ENCODE results near the gene SLC4A1AP. TPM values are rescaled to one million over a fixed set of nuclear protein-coding genes. Genes with fewer than 3 reads are reported as not detected.
A peak's percentile ranks its signal among the peaks of the same experiment; 100 is the strongest.

SLC4A1AP gene
- total RNA-seq, 4 donors from 2014 or later: 16.7 to 22.8 (median 20.1) TPM

- Histone ChIP-seq H3K27ac (replicated peaks in 1 of 4) (peak overlapping the region; percentile 72 to 82 (median 79)), H3K27me3 (no peaks in the 10 kb centered on the region), H3K36me3 (no peaks in the 10 kb centered on the region), H3K9me3 (no peaks in the 10 kb centered on the region), H3K4me3 (no peak overlapping the region), H3K4me1 (peaks cover 21 to 39% (median 31%) of the 10 kb centered on the region in 4 donors)
- TF ChIP-seq EP300 (IDR thresholded peaks at IDR 0.05) (no peak), CTCF (IDR thresholded peaks at IDR 0.05) (no peak), POLR2AphosphoS5 (IDR thresholded peaks at IDR 0.05) (peak in 1 of 2 donors; percentile 60), POLR2A (IDR thresholded peaks at IDR 0.05; ENCODE audit: low read depth) (no peak)
- WGBS: 67% methylated on average over 9 of the region's 9 CpGs
- no peak for DNase-seq (ENCODE audit: extremely low spot score)
- intact Hi-C loops (cut with DNase I): no loop called here
Observed at GRCh38 chr2:27717070-27717795, 53.5 kb downstream of the SLC4A1AP start.

- intact Hi-C loops (cut with DNase I): loop anchor here (5.0 kb wide), 2 partner anchors 52 to 677 kb away; partner anchors contain the start of gene MRPL33
- TF ChIP-seq CTCF (IDR thresholded peaks at IDR 0.05) (no peak), POLR2AphosphoS5 (IDR thresholded peaks at IDR 0.05) (peak; percentile 60)
- 44% methylated on average over 7 of the region's 7 CpGs for WGBS
Observed at GRCh38 chr2:27720004-27720551, 56.4 kb downstream of the SLC4A1AP start.

GRCh38 chr2:27721335-27721734, 57.6 kb downstream of the SLC4A1AP start:
- TF ChIP-seq POLR2AphosphoS5 (IDR thresholded peaks at IDR 0.05) (no peak), EP300 (IDR thresholded peaks at IDR 0.05) (no peak), CTCF (IDR thresholded peaks at IDR 0.05) (no peak)
- no peaks in the 10 kb centered on the region for H3K9me3 ChIP-seq
- no peaks in the 10 kb centered on the region for H3K27me3 ChIP-seq
- no peak for DNase-seq (ENCODE audit: extremely low spot score)
- 70% methylated on average over 5 of the region's 8 CpGs for WGBS
- H3K4me3 ChIP-seq: no peak overlapping the region
- H3K36me3 ChIP-seq: no peaks in the 10 kb centered on the region
- intact Hi-C loops (cut with DNase I): loop anchor here (5.0 kb wide), 2 partner anchors 51 to 676 kb away; partner anchors contain the start of gene MRPL33
- peak overlapping the region in 2 of 4 donors; percentile 5 to 10 for H3K27ac ChIP-seq (replicated peaks in 1 of 4)
- peaks cover 32 to 51% (median 41%) of the 10 kb centered on the region in 4 donors for H3K4me1 ChIP-seq

More at GRCh38 chr2:27720004-27720551, 56.4 kb downstream of the SLC4A1AP start:
- Histone ChIP-seq H3K4me3 (no peak overlapping the region), H3K27me3 (no peaks in the 10 kb centered on the region), H3K27ac (replicated peaks in 1 of 4) (peak overlapping the region in 2 of 4 donors; percentile 17 to 28), H3K36me3 (no peaks in the 10 kb centered on the region), H3K4me1 (peaks cover 39 to 49% (median 46%) of the 10 kb centered on the region in 4 donors), H3K9me3 (no peaks in the 10 kb centered on the region)
- no peak for DNase-seq (ENCODE audit: extremely low spot score)

- no peak overlapping the region for H3K4me3 ChIP-seq
- H3K9me3 ChIP-seq: no peaks in the 10 kb centered on the region
Observed at GRCh38 chr2:27721884-27722485, 58.3 kb downstream of the SLC4A1AP start.

More at GRCh38 chr2:27721884-27722485, 58.3 kb downstream of the SLC4A1AP start:
- peaks cover 27 to 44% (median 35%) of the 10 kb centered on the region in 4 donors for H3K4me1 ChIP-seq
- intact Hi-C loops (cut with DNase I): loop anchor here (5.0 kb wide), 2 partner anchors 50 to 675 kb away; partner anchors contain the start of gene MRPL33
- no peaks in the 10 kb centered on the region for H3K36me3 ChIP-seq
- no peaks in the 10 kb centered on the region for H3K27me3 ChIP-seq
- TF ChIP-seq CTCF (IDR thresholded peaks at IDR 0.05) (no peak), POLR2A (IDR thresholded peaks at IDR 0.05; ENCODE audit: low read depth) (no peak), EP300 (IDR thresholded peaks at IDR 0.05) (no peak), POLR2AphosphoS5 (IDR thresholded peaks at IDR 0.05) (no peak)
- no peak for DNase-seq (ENCODE audit: extremely low spot score)
- peak overlapping the region in 2 of 4 donors; percentile 5 to 10 for H3K27ac ChIP-seq (replicated peaks in 1 of 4)
- WGBS: 62% methylated on average over 2 of the region's 2 CpGs

All from esophagus muscularis mucosa (tissue), 4 donors.